ENCODE measurements around the gene EDARADD. TPM values are rescaled to one million over a fixed set of nuclear protein-coding genes. Genes with fewer than 3 reads are reported as not detected.

The EDARADD gene
- total and polyA plus RNA-seq, 2 of the 8 experiments (the other 6 are each of a cell fraction or from before 2014, with no cell fraction given): 3.4 to 6.1 TPM

GRCh38 chr1:236401698-236402097 is 7.6 kb downstream of the EDARADD start:
- DNase-seq (ENCODE audit: low read depth in 1 of 2, low spot score in 2 of 2) (no peak), FAIRE-seq (no peak)
- no peak overlapping the region for H4K5ac ChIP-seq (ENCODE audit: insufficient read length, low read depth, low read length)
- no peak overlapping the region for H2BK15ac ChIP-seq (ENCODE audit: low read length)
- no peaks in the 10 kb centered on the region for H3K23me2 ChIP-seq (ENCODE audit: low read depth, low read length)
- H3K18ac ChIP-seq (ENCODE audit: extremely low read depth, low read length): no peak overlapping the region
- POLR2A ChIA-PET (ENCODE audit: partially characterized antibody): no interaction called here
- no peak overlapping the region for H3K27ac ChIP-seq (ENCODE audit: low read depth, low read length)
- no peak overlapping the region for H2BK120ac ChIP-seq (replicated peaks; ENCODE audit: low read depth, low read length)
- no peak overlapping the region for H3K23ac ChIP-seq (ENCODE audit: insufficient read length)
- H3K9ac ChIP-seq (replicated peaks in 1 of 4; ENCODE audit: extremely low read depth in 1 of 4, low read depth in 3 of 4, low read length in 3 of 4): no peak overlapping the region
- H2BK12ac ChIP-seq (ENCODE audit: low read depth, low read length): no peak overlapping the region
- H3K27me3 ChIP-seq (replicated peaks in 1 of 4; ENCODE audit: control insufficient read depth in 3 of 4, extremely low read depth in 1 of 4, insufficient read depth in 3 of 4, low read length in 3 of 4): no peaks in the 10 kb centered on the region; a peak in 2 of 7 replicates
- H4K20me1 ChIP-seq (replicated peaks in 1 of 2; ENCODE audit: control insufficient read depth in 1 of 2, insufficient read depth in 2 of 2, low read length in 2 of 2): no peaks in the 10 kb centered on the region
- H3K14ac ChIP-seq (ENCODE audit: insufficient read length): no peak overlapping the region
- no peaks in the 10 kb centered on the region for H3K9me3 ChIP-seq (ENCODE audit: insufficient read depth in 2 of 2, low read depth in 1 of 2, low read length in 1 of 2)
- no peak overlapping the region for H3K4ac ChIP-seq (replicated peaks; ENCODE audit: insufficient read length, low read depth, low read length)
- 95% methylated on average over 7 of the region's 7 CpGs; no CpG with 5 or more reads in 1 of the 2 experiments for WGBS, 2 experiments (ENCODE audit: extremely low coverage in 1 of 2, insufficient coverage in 1 of 2, insufficient read length in 1 of 2, insufficient replicate concordance in 2 of 2, low coverage in 1 of 2, low lambda C conversion rate in 2 of 2, missing lambda C conversion rate in 1 of 2)
- H3K4me1 ChIP-seq (replicated peaks in 1 of 4; ENCODE audit: control insufficient read depth in 3 of 4, insufficient read depth in 4 of 4, low read length in 3 of 4): peaks cover 0 to 10% (median 8%) of the 10 kb centered on the region in 4 experiments; a peak in 6 of 7 replicates
- H4K8ac ChIP-seq (ENCODE audit: extremely low read depth, insufficient read depth, low read length): no peak overlapping the region
- no peak overlapping the region for H3K56ac ChIP-seq (replicated peaks; ENCODE audit: insufficient read length, low read depth, low read length)
- H3K79me1 ChIP-seq (ENCODE audit: low read depth, low read length): no peaks in the 10 kb centered on the region
- H4K91ac ChIP-seq (replicated peaks; ENCODE audit: insufficient read length, low read length): no peak overlapping the region
- H3K4me2 ChIP-seq (ENCODE audit: insufficient read depth in 1 of 2, low read depth in 2 of 2, low read length in 2 of 2): no peak overlapping the region
- H2BK5ac ChIP-seq (ENCODE audit: low read depth, low read length): no peak overlapping the region
- H2AFZ ChIP-seq (ENCODE audit: low read length): no peak overlapping the region
- no peak overlapping the region for H2BK20ac ChIP-seq (ENCODE audit: low read length)
- no peak overlapping the region for H2AK5ac ChIP-seq (ENCODE audit: low read depth, low read length)
- H3K4me3 ChIP-seq (ENCODE audit: extremely low read depth in 1 of 4, insufficient read depth in 2 of 4, low read depth in 3 of 4, low read length in 4 of 4): no peak overlapping the region
- H3K36me3 ChIP-seq (ENCODE audit: control insufficient read depth in 2 of 4, insufficient read depth in 4 of 4, low read length in 3 of 4): no peaks in the 10 kb centered on the region; a peak in 1 of 8 replicates
- H3K79me2 ChIP-seq (ENCODE audit: control insufficient read depth in 1 of 2, insufficient read depth in 2 of 2, low read length in 2 of 2): no peaks in the 10 kb centered on the region
- CTCF ChIA-PET (ENCODE audit: partially characterized antibody): no interaction called here
- no peak for TF ChIP-seq KDM4A (IDR thresholded peaks at IDR 0.05; ENCODE audit: low read depth, low read length, severe bottlenecking)
- no peak for TF ChIP-seq FOSL1 (IDR thresholded peaks at IDR 0.05; ENCODE audit: insufficient read depth, low read depth, low read length)
- no peak for TF ChIP-seq NANOG (IDR thresholded peaks at IDR 0.05; ENCODE audit: insufficient read depth, low read depth, low read length, poor library complexity, severe bottlenecking)
- no peak for TF ChIP-seq SRF (IDR thresholded peaks at IDR 0.05; ENCODE audit: low read depth, low read length)
- TF ChIP-seq ATF2 (IDR thresholded peaks at IDR 0.05; ENCODE audit: low read length): no peak
- no peak for TF ChIP-seq POLR2A (IDR thresholded peaks at IDR 0.05; ENCODE audit: control extremely low read depth in 1 of 2, low read depth in 2 of 2, low read length in 2 of 2)
- TF ChIP-seq JUN (IDR thresholded peaks at IDR 0.05; ENCODE audit: low read depth, low read length): no peak
- no peak for TF ChIP-seq CEBPB (IDR thresholded peaks at IDR 0.05; ENCODE audit: low read depth, low read length)
- TF ChIP-seq PHF8 (conservative IDR thresholded peaks at IDR 0.05; ENCODE audit: low read depth, low read length): no peak
- no peak for TF ChIP-seq SP4 (IDR thresholded peaks at IDR 0.05; ENCODE audit: low read length)
- no peak for TF ChIP-seq EGR1 (IDR thresholded peaks at IDR 0.05; ENCODE audit: borderline replicate concordance, low read depth, low read length)
- no peak for TF ChIP-seq ZNF274 (IDR thresholded peaks at IDR 0.05; ENCODE audit: borderline replicate concordance, extremely low read depth, low read length)
- no peak for TF ChIP-seq USF2 (IDR thresholded peaks at IDR 0.05; ENCODE audit: low read length)
